Subcutaneous adipose tissue (tissue), 4 donors: ENCODE results near the gene FBP1. TPM values are rescaled to one million over a fixed set of nuclear protein-coding genes. Genes with fewer than 3 reads are reported as not detected.

ENCODE experiments used
- CTCF ChIP-seq: fragments of 450-650 bp; IDR thresholded peaks from one replicate; pipeline ENCODE4 v1.5.1; 2016; ENCODE audit warnings: low read depth, mild to moderate bottlenecking, control low read depth, antibody characterized with exemption, moderate library complexity
- total RNA-seq, 4 donors: library from RNA; depleted of rRNA; stranded (reverse); fragments of >200 nt; gene quantifications; one replicate each; pipeline ENCODE4 v1.1.0, GENCODE V29; 2016

Gene FBP1
- total RNA-seq, 4 donors from 2014 or later = 6.6 to 160 (median 16.2) TPM

GRCh38 chr9:94619026-94619425, 20.3 kb downstream of the FBP1 start:
- TF ChIP-seq CTCF = no peak

GRCh38 chr9:94613003-94613402, 26.3 kb downstream of the FBP1 start:
- TF ChIP-seq CTCF = no peak

GRCh38 chr9:94612071-94612470, 27.2 kb downstream of the FBP1 start:
- TF ChIP-seq CTCF = no peak

GRCh38 chr9:94611638-94612068, 27.7 kb downstream of the FBP1 start:
- no peak for TF ChIP-seq CTCF

GRCh38 chr9:94610181-94610606, 29.1 kb downstream of the FBP1 start:
- no peak for TF ChIP-seq CTCF

- no peak for TF ChIP-seq CTCF
Measured at GRCh38 chr9:94607423-94607691, 32.0 kb downstream of the FBP1 start.

GRCh38 chr9:94606646-94607422, 32.5 kb downstream of the FBP1 start:
- no peak for TF ChIP-seq CTCF
